GM12801 (cell line): Measurements from ENCODE around the gene TMEM94.

ENCODE experiments used
- TF ChIP-seq, protein P1 (sequence below): IDR thresholded peaks from one replicate; pipeline ENCODE4 v1.5.1; 2011; ENCODE audit warnings: control low read depth; ENCODE audit not compliant: insufficient read length; ENCODE audit errors: extremely low read depth

Gene TMEM94

DNA sequence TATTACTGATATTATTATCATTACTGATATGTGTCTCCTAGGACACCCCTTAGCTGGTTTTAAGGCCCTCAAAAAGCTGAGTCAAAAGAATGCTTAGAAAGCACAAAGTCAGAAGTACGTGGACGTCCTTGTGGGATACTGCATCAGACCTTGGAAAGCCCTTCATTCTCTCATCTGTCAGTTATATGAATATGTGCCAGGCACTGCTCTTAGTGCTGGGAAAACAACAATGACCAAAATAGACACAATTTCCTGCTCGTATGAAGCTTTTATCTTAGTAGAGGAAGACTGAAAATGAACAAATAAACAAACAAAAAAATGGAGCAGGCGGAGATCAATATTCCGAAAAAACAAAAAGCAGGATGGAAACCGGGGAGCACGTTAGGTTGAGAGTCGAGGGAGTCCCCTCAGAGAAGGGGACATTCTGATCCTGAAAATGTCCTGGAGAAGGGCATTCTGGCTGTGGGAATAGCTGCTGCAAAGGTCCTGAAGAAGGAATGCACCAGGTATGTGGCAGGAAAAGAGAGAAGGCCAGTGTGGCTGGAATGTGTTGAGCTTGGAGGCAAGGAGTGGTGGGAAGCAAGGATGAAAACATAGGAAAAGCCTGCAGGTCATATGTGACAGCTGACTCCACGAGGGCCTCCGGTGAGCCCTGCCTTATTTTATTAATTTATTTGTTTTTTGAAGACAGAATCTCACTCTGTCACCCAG lies 15.5 kb upstream of the TMEM94 start:
- TF ChIP-seq, protein P1, sequence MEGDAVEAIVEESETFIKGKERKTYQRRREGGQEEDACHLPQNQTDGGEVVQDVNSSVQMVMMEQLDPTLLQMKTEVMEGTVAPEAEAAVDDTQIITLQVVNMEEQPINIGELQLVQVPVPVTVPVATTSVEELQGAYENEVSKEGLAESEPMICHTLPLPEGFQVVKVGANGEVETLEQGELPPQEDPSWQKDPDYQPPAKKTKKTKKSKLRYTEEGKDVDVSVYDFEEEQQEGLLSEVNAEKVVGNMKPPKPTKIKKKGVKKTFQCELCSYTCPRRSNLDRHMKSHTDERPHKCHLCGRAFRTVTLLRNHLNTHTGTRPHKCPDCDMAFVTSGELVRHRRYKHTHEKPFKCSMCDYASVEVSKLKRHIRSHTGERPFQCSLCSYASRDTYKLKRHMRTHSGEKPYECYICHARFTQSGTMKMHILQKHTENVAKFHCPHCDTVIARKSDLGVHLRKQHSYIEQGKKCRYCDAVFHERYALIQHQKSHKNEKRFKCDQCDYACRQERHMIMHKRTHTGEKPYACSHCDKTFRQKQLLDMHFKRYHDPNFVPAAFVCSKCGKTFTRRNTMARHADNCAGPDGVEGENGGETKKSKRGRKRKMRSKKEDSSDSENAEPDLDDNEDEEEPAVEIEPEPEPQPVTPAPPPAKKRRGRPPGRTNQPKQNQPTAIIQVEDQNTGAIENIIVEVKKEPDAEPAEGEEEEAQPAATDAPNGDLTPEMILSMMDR = no peak

DNA sequence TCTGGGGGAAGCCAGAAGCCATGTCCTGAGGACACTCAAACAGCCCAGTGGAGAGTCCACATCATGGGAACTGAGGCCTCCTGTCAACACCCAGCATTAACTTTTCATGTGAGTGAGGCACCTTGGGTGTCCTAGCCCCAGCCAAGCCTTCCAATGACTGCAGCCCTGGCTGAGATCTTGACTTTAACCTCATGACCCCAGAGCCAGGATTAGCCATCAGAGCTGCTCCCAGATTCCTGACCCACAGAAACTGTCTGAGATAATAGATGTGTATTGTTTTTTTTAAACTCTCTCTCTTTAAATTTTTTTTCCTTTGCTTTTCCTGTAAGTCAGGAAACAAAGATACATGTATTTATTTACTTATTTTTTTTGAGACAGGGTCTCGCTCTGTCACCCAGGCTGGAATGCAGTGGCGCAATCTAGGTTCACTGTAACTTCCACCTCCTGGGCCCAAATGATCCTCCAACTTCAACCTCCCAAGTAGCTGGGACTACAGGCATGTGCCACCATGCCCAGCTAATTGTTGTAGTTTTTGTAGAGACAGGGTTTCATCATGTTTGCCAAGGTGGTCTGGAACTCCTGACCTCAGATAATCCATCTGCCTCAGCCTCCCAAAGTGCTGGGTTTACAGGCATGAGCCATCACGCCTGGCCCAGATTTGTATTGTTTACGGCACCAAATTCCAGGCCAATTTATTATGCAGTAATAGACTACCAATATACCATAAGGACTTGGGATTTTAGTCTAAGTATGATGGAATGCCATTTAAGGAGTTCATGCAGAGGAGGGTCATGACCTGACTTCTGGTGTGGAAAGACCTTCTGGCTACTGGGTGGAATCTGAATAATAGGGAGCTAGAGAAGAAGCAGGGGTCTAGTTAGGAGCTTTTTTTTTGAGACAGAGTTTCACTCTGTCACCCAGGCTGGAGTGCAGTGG lies 14.0 kb upstream of the TMEM94 start:
- TF ChIP-seq, protein P1 = no peak

DNA sequence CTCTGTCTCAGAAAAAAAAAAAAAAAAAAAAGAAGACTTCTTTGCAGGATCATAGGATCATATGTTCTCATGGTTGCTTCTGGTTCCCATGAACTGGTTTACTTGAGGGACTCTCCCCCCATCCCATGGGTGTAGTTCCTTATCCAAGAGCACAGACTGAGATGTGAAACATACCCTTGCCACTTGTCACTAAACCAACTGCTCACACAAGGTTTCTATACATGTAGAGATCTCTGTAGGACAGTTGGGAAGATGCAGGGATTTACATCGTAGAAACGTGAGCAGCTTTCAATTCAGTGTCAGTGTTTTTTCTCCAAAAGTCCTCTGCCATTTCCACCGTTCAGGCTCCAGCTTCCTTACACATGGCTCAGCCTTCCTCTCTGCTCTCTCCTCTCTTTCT lies 11.1 kb upstream of the TMEM94 start:
- TF ChIP-seq, protein P1 = no peak

DNA sequence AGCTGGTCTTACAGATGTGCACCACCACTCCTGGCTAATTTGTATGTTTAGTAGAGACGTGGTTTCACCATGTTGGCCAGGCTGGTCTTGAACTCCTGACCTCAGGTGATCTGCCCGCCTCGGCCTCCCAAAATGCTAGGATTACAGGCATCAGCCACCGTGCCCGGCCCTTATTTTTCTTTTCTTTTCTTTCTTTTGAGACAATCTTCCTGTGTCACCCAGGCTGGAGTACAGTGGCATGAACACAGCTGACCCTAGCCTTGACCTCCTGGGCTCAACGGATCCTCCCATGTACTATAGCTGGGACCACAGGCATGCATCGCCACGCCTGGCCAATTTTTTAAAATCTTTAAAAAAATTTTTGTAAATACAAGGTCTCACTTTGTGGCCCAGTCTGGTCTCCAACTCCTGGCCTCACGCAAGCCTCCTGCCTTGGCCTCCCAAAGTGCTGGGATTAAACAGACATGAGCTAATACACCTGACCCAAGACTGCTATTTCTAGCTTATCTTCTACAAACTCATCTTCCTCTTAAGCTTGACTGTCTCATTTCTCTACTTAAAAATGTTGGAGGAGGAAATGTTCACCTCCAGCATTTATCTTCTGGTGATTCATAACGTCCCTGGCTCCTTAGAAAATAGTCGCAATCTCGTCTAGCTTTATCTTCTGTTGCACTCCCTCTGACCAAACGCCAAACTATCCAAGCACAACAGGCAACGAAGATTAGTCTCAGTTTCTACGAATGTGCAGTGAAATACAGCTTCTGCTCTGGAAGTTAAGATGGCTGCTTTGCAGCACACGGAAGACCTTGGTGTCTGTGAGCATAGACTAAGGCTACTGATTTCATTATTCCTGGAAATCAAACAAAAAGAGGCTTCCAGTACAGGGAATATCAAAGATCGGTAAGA lies 8.2 kb upstream of the TMEM94 start:
- TF ChIP-seq, protein P1 = no peak

DNA sequence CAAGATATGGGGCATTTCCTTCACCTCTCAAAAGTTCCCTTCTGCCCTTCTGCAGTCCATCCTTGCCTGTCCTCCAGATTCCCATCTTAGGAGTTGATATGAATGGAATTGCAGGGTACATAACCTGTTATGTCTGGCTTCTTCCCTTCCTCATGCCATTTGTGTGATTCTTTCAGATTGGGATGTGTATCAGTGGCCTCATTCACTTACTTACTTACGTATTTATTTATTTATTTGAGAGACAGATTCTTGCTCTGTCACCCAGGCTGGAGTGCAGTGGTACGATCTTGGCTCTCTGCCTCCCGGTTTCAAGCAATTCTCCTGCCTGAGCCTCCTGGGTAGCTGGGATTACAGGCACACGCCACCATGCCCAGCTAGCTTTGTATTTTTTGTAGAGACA lies 6.2 kb upstream of the TMEM94 start:
- TF ChIP-seq, protein P1 = no peak

DNA sequence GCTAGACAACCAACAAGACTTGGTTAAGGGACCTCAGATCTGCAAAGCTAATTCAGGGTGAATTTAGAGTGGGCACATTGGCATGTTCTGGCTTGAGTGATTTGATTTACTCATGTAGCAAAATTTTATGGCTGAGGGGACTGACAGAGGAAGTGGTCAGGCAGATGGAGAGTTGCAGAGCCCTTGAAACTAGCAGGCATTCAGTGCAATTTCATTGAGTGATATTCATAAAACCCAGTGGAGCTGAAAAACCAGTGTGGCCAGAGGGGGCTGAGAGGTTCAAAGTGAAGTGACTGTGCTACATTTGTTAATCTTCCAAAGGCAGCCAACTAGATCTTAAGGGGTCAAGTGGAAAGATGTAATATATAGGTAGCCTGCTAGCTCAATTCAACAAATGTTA lies 2.2 kb upstream of the TMEM94 start:
- TF ChIP-seq, protein P1 = no peak

DNA sequence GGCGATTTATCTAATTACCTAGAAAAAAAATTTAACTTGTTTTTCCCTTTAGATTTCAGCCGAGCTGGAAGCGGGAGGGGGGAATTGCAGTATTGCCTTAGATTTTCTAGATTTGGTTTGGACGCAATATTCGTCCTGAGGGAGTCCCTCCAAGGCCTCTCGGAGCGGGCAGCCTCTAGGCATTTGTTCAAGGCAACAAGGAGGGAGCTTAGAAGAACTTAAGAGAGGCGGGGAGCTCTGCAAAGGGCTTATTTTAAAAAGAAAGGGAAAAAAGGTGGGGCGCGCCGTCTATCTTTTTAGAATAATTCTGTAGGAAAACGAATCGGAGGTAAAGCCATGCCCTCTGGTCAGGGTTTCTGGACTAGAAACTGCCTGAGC lies 407 bp upstream of the TMEM94 start:
- TF ChIP-seq, protein P1 = no peak
